ENCODE data around the gene JAG2. TPM values are rescaled to one million over a fixed set of nuclear protein-coding genes. Genes with fewer than 3 reads are reported as not detected.

Gene JAG2
- total RNA-seq, 2 experiments from 2014 or later, result 0.66 to 1.3 TPM

- no peak for ATAC-seq (ENCODE audit: poor library complexity)
Measured at GRCh38 chr14:105096206-105096875, 72.2 kb downstream of the JAG2 start.

GRCh38 chr14:105095236-105095805, 73.3 kb downstream of the JAG2 start:
- Histone ChIP-seq H3K27me3 (ENCODE audit: control insufficient read depth in 1 of 2, insufficient read depth in 2 of 2, low read length in 2 of 2) (peaks cover 0 to 4% of the 10 kb centered on the region in 2 experiments), H3K9me3 (ENCODE audit: control insufficient read depth in 1 of 2, insufficient read depth in 1 of 2, low read length in 2 of 2) (peaks cover 0 to 4% of the 10 kb centered on the region in 2 experiments), H3K36me3 (ENCODE audit: insufficient read depth, low read length) (no peaks in the 10 kb centered on the region), H3K4me3 (ENCODE audit: low read length) (no peak overlapping the region), H3K4me1 (ENCODE audit: insufficient read depth, low read length) (peaks cover 31% of the 10 kb centered on the region), H3K27ac (ENCODE audit: low read depth in 1 of 2, low read length in 2 of 2) (no peak overlapping the region)
- TF ChIP-seq, protein P1, sequence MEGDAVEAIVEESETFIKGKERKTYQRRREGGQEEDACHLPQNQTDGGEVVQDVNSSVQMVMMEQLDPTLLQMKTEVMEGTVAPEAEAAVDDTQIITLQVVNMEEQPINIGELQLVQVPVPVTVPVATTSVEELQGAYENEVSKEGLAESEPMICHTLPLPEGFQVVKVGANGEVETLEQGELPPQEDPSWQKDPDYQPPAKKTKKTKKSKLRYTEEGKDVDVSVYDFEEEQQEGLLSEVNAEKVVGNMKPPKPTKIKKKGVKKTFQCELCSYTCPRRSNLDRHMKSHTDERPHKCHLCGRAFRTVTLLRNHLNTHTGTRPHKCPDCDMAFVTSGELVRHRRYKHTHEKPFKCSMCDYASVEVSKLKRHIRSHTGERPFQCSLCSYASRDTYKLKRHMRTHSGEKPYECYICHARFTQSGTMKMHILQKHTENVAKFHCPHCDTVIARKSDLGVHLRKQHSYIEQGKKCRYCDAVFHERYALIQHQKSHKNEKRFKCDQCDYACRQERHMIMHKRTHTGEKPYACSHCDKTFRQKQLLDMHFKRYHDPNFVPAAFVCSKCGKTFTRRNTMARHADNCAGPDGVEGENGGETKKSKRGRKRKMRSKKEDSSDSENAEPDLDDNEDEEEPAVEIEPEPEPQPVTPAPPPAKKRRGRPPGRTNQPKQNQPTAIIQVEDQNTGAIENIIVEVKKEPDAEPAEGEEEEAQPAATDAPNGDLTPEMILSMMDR (IDR thresholded peaks at IDR 0.05), result no peak
- intact Hi-C loops (cut with DNase I, micrococcal nuclease), result no loop called here
- Mint-ChIP-seq H3K9me3 (no peaks in the 10 kb centered on the region), H3K27me3 (no peaks in the 10 kb centered on the region), H3K4me3 (peak overlapping the region; percentile 67), H3K27ac (no peak overlapping the region), H3K36me3 (ENCODE audit: low read depth) (no peaks in the 10 kb centered on the region), H3K4me1 (ENCODE audit: low read depth) (peaks cover 17% of the 10 kb centered on the region)
- ChIA-PET CTCF (no interaction called here), POLR2A (interaction anchor here (0.7 to 1.2 kb wide), 2 partner anchors 31 to 33 kb away, joined by 3 read pairs; partner anchors contain the start of gene GPR132)
- DNase-seq (no peak), ATAC-seq (ENCODE audit: poor library complexity) (no peak)

More at GRCh38 chr14:105096206-105096875, 72.2 kb downstream of the JAG2 start:
- Mint-ChIP-seq H3K27ac (peak overlapping the region; percentile 8), H3K36me3 (ENCODE audit: low read depth) (no peaks in the 10 kb centered on the region), H3K9me3 (no peaks in the 10 kb centered on the region), H3K4me1 (ENCODE audit: low read depth) (peaks cover 13% of the 10 kb centered on the region), H3K4me3 (peak overlapping the region; percentile 45), H3K27me3 (no peaks in the 10 kb centered on the region)
- intact Hi-C loops (cut with DNase I, micrococcal nuclease), result no loop called here
- TF ChIP-seq, protein P1 (IDR thresholded peaks at IDR 0.05), result no peak
- Histone ChIP-seq H3K36me3 (ENCODE audit: insufficient read depth, low read length) (no peaks in the 10 kb centered on the region), H3K27me3 (ENCODE audit: control insufficient read depth in 1 of 2, insufficient read depth in 2 of 2, low read length in 2 of 2) (peaks cover 0 to 4% of the 10 kb centered on the region in 2 experiments), H3K4me3 (ENCODE audit: low read length) (no peak overlapping the region), H3K9me3 (ENCODE audit: control insufficient read depth in 1 of 2, insufficient read depth in 1 of 2, low read length in 2 of 2) (peaks cover 0 to 7% of the 10 kb centered on the region in 2 experiments), H3K4me1 (ENCODE audit: insufficient read depth, low read length) (peaks cover 23% of the 10 kb centered on the region), H3K27ac (ENCODE audit: low read depth in 1 of 2, low read length in 2 of 2) (no peak overlapping the region)
- no peak for DNase-seq
- ChIA-PET CTCF (no interaction called here), POLR2A (no interaction called here)

DNA sequence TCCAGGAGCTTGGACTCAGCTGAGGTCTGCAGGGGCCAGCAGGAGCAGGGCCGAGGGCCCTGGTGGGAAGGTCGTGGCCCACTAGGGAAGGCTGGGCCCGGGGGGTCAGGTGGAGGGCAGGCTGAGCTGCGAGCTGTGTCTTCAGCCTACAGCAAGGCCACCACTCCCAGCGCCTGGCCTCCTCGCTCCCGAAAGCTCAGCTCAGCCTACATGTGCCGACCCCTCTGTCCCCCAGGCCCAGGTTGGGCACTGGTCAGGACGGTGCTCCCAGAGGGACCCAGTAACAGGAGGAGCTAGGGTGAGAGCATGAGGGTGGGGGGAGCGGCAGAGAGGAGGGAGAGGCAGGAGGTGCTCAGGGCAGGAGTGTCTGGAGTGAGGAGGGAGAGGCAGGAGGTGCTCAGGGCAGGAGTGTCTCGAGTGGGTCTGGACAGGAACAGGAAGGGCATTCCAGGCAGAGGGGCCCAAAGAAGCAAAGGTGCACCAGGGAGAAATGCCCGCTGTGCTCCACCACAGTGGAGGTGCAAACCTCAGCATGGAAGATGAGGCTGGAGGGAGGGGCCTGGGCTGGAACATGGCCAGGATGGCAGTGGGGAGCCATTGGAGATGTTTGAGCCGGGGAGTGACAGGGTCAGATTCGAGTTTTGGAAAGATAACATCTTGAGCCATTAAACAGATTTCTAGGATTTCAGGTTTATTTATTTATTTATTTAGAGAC, 74.2 kb downstream of the JAG2 start:
- H3K36me3 Mint-ChIP-seq (ENCODE audit: low read depth), result no peaks in the 10 kb centered on the region
- H3K27me3 Mint-ChIP-seq, result no peaks in the 10 kb centered on the region
- H3K4me3 ChIP-seq (ENCODE audit: low read length), result peak overlapping the region; percentile 75
- DNase-seq (no peak), ATAC-seq (ENCODE audit: poor library complexity) (no peak)
- no peaks in the 10 kb centered on the region for H3K27me3 ChIP-seq (ENCODE audit: control insufficient read depth in 1 of 2, insufficient read depth in 2 of 2, low read length in 2 of 2)
- peaks cover 19% of the 10 kb centered on the region for H3K4me1 Mint-ChIP-seq (ENCODE audit: low read depth)
- TF ChIP-seq, protein P1 (IDR thresholded peaks at IDR 0.05), result no peak
- no peaks in the 10 kb centered on the region for H3K36me3 ChIP-seq (ENCODE audit: insufficient read depth, low read length)
- CTCF ChIA-PET, result interaction anchor here (0.8 to 0.9 kb wide), 2 partner anchors 49 to 277 kb away, joined by 3 read pairs; no protein-coding TSS in a partner anchor
- intact Hi-C loops (cut with DNase I, micrococcal nuclease), result loop anchor here in 1 of 2 experiments (5.0 kb wide), 3 partner anchors 73 to 208 kb away; partner anchors contain the start of genes BRF1, JAG2 and NUDT14
- peaks cover 0 to 4% of the 10 kb centered on the region in 2 experiments for H3K9me3 ChIP-seq (ENCODE audit: control insufficient read depth in 1 of 2, insufficient read depth in 1 of 2, low read length in 2 of 2)
- H3K4me3 Mint-ChIP-seq, result peak overlapping the region; percentile 82
- H3K4me1 ChIP-seq (ENCODE audit: insufficient read depth, low read length), result peaks cover 35% of the 10 kb centered on the region
- H3K27ac ChIP-seq (ENCODE audit: low read depth in 1 of 2, low read length in 2 of 2), result peak overlapping the region in 1 of 2 donors; percentile 40
- POLR2A ChIA-PET, result interaction anchor here (0.7 kb wide), 2 partner anchors 32 to 35 kb away, joined by 3 read pairs; no protein-coding TSS in a partner anchor
- H3K9me3 Mint-ChIP-seq, result no peaks in the 10 kb centered on the region
- H3K27ac Mint-ChIP-seq, result peak overlapping the region; percentile 55

Measured in CD4-positive, alpha-beta T cell (primary cell).